ENCODE data around the gene KIAA1755. TPM values are rescaled to one million over a fixed set of nuclear protein-coding genes. Genes with fewer than 3 reads are reported as not detected.

KIAA1755 gene
- polyA plus RNA-seq, 1 of the 3 experiments (the other 2 are of a cell fraction): 0.54 TPM

DNA sequence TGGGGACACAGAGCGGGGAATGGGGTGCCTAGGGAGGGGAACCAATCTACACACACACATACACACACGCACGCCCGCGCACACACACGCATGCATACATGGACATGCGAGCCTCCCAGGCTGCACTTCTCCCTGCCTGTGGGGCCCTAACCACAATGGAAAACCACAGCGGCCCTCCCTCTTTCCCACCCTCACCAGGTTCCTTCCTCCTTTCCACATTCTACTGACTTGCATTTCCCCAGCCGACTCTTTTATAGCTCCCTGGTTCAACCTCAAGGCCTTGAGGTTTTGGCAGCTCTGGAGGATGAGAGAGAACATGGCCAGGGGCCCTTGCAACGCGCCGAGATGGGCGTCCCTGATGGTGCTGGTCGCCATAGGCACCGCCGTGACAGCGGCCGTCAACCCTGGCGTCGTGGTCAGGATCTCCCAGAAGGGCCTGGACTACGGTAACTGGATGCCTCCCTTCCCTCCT, 43.4 kb upstream of the KIAA1755 start, which contains the start of gene BPI (continued):
- TF ChIP-seq SIN3A (IDR thresholded peaks at IDR 0.05; ENCODE audit: borderline replicate concordance, low read depth, low read length): no peak
- TF ChIP-seq FOSL2 (IDR thresholded peaks at IDR 0.05; ENCODE audit: borderline replicate concordance, low read depth): no peak
- no peak for TF ChIP-seq MEF2A (IDR thresholded peaks at IDR 0.05; ENCODE audit: borderline replicate concordance, low read depth)
- TF ChIP-seq ELF1 (IDR thresholded peaks at IDR 0.05): no peak
- TF ChIP-seq, protein P1, sequence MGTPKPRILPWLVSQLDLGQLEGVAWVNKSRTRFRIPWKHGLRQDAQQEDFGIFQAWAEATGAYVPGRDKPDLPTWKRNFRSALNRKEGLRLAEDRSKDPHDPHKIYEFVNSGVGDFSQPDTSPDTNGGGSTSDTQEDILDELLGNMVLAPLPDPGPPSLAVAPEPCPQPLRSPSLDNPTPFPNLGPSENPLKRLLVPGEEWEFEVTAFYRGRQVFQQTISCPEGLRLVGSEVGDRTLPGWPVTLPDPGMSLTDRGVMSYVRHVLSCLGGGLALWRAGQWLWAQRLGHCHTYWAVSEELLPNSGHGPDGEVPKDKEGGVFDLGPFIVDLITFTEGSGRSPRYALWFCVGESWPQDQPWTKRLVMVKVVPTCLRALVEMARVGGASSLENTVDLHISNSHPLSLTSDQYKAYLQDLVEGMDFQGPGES (IDR thresholded peaks at IDR 0.05; ENCODE audit: low read depth, low read length): no peak
- TF ChIP-seq CHD2 (IDR thresholded peaks at IDR 0.05; ENCODE audit: low read length, partially characterized antibody): no peak
- no peak for TF ChIP-seq GATA2 (CRISPR knock-in tag; IDR thresholded peaks at IDR 0.05)
- TF ChIP-seq JUND (IDR thresholded peaks at IDR 0.05): no peak

DNA sequence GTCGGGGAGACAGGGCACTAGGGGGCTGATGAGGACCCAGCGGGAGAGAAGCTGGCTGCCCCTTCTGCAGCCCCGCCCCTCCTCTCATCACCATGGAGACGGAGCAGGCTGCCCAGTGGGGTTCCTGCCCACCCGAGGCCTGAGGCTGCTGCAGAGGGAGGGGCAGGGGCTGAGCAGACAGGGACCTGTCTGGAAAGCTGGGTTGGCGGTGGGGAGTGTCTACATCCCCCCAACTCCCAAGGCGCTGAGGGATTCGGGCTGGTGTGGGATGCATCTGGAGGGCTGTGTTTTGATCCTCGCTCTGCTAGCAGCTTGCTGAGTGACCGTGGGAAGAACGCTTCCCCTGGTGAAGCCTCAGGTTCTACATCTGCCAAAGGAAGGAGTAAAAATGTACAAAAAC, 42.3 kb upstream of the KIAA1755 start:
- Histone ChIP-seq H3K27ac (ENCODE audit: low read depth in 2 of 2, low read length in 1 of 2) (no peak overlapping the region), H3K36me3 (replicated peaks in 1 of 2; ENCODE audit: control insufficient read depth in 1 of 2, insufficient read depth in 2 of 2, low read length in 1 of 2) (no peaks in the 10 kb centered on the region), H4K20me1 (ENCODE audit: insufficient read depth) (no peaks in the 10 kb centered on the region), H3K4me1 (ENCODE audit: control insufficient read depth in 1 of 2, insufficient read depth in 2 of 2, low read depth in 1 of 2, low read length in 1 of 2) (peaks cover 0 to 10% of the 10 kb centered on the region in 2 experiments; a peak in 1 of 4 replicates), H3K4me2 (no peak overlapping the region), H3K9ac (no peak overlapping the region), H2AFZ (ENCODE audit: low read depth) (no peak overlapping the region), H3K27me3 (ENCODE audit: insufficient read depth) (no peaks in the 10 kb centered on the region), H3F3A (replicated peaks; ENCODE audit: insufficient read depth) (peaks cover 4% of the 10 kb centered on the region), H3K79me2 (ENCODE audit: insufficient read depth) (no peaks in the 10 kb centered on the region), H3K9me3 (no peaks in the 10 kb centered on the region), H3K9me2 (no peaks in the 10 kb centered on the region), H3K4me3 (ENCODE audit: low read depth in 2 of 2, low read length in 1 of 2) (no peak overlapping the region)
- POLR2A ChIA-PET: interaction anchor here (0.5 kb wide), 1 partner anchor 51 kb away, joined by 3 read pairs; no protein-coding TSS in a partner anchor
- WGBS (ENCODE audit: low lambda C conversion rate): 28% methylated on average over 11 of the region's 11 CpGs
- TF ChIP-seq NFIC (IDR thresholded peaks at IDR 0.05; ENCODE audit: borderline replicate concordance) (no peak), YY1 (IDR thresholded peaks at IDR 0.05; ENCODE audit: low read depth) (no peak)
- TF ChIP-seq, protein P2, sequence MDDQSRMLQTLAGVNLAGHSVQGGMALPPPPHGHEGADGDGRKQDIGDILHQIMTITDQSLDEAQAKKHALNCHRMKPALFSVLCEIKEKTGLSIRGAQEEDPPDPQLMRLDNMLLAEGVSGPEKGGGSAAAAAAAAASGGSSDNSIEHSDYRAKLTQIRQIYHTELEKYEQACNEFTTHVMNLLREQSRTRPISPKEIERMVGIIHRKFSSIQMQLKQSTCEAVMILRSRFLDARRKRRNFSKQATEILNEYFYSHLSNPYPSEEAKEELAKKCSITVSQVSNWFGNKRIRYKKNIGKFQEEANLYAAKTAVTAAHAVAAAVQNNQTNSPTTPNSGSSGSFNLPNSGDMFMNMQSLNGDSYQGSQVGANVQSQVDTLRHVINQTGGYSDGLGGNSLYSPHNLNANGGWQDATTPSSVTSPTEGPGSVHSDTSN (IDR thresholded peaks at IDR 0.05): no peak
- TF ChIP-seq, protein P3, sequence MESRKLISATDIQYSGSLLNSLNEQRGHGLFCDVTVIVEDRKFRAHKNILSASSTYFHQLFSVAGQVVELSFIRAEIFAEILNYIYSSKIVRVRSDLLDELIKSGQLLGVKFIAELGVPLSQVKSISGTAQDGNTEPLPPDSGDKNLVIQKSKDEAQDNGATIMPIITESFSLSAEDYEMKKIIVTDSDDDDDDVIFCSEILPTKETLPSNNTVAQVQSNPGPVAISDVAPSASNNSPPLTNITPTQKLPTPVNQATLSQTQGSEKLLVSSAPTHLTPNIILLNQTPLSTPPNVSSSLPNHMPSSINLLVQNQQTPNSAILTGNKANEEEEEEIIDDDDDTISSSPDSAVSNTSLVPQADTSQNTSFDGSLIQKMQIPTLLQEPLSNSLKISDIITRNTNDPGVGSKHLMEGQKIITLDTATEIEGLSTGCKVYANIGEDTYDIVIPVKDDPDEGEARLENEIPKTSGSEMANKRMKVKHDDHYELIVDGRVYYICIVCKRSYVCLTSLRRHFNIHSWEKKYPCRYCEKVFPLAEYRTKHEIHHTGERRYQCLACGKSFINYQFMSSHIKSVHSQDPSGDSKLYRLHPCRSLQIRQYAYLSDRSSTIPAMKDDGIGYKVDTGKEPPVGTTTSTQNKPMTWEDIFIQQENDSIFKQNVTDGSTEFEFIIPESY (IDR thresholded peaks at IDR 0.05; ENCODE audit: borderline replicate concordance, low read depth): no peak
- CTCF ChIA-PET: interaction anchor here (0.9 to 1.4 kb wide), 2 partner anchors 49 to 81 kb away, joined by 3 read pairs; no protein-coding TSS in a partner anchor
- DNase-seq: peak; percentile 83

Measured in SK-N-SH (cell line).